PFSK-1 (cell line): Measurements from ENCODE around the gene WRAP73.

ENCODE experiments used
- FOXP2 ChIP-seq: optimal IDR thresholded peaks from 2 replicates; pipeline ENCODE3; 2011; ENCODE audit warnings: borderline replicate concordance, control low read depth, inconsistent platforms; ENCODE audit not compliant: insufficient read depth; ENCODE audit errors: extremely low read length, extremely low read depth
- POLR2AphosphoS5 ChIP-seq: IDR thresholded peaks from 2 replicates; pipeline ENCODE4 v1.6.1; 2012; ENCODE audit warnings: low read depth, mild to moderate bottlenecking, control low read depth, low read length, moderate library complexity
- REST ChIP-seq, 2 experiments: IDR thresholded peaks; 2 replicates each; pipeline versions ENCODE4 v1.6.1 to v1.8.0; 2011 to 2012; ENCODE audit warnings: low read depth in 2 of 2, low read length in 2 of 2, control low read depth in 1 of 2, inconsistent platforms in 1 of 2, mild to moderate bottlenecking in 1 of 2, moderate library complexity in 1 of 2; ENCODE audit not compliant: insufficient read depth in 1 of 2
- SIN3A ChIP-seq: IDR thresholded peaks from 2 replicates; pipeline ENCODE4 v1.6.1; 2012; ENCODE audit warnings: mild to moderate bottlenecking, low read length, moderate library complexity, borderline replicate concordance; ENCODE audit not compliant: insufficient read depth
- TAF1 ChIP-seq: IDR thresholded peaks from 2 replicates; pipeline ENCODE4 v1.6.1; 2012; ENCODE audit warnings: low read length, control low read depth, borderline replicate concordance; ENCODE audit not compliant: insufficient read depth

WRAP73 gene

GRCh38 chr1:3678361-3679097, 28.6 kb upstream of the WRAP73 start:
- TF ChIP-seq REST (IDR thresholded peaks at IDR 0.05; ENCODE audit: insufficient read depth in 1 of 2, low read depth in 2 of 2, low read length in 2 of 2) (no peak), POLR2AphosphoS5 (no peak), SIN3A (no peak), TAF1 (no peak), FOXP2 (no peak)

GRCh38 chr1:3677484-3677883, 27.6 kb upstream of the WRAP73 start:
- TF ChIP-seq REST (IDR thresholded peaks at IDR 0.05; ENCODE audit: insufficient read depth in 1 of 2, low read depth in 2 of 2, low read length in 2 of 2), result no peak
- no peak for TF ChIP-seq TAF1
- no peak for TF ChIP-seq POLR2AphosphoS5
- TF ChIP-seq FOXP2, result no peak
- no peak for TF ChIP-seq SIN3A

- TF ChIP-seq FOXP2 (no peak), POLR2AphosphoS5 (no peak), SIN3A (no peak), REST (IDR thresholded peaks at IDR 0.05; ENCODE audit: insufficient read depth in 1 of 2, low read depth in 2 of 2, low read length in 2 of 2) (no peak), TAF1 (no peak)
Measured at GRCh38 chr1:3676581-3677470, 26.9 kb upstream of the WRAP73 start.

DNA sequence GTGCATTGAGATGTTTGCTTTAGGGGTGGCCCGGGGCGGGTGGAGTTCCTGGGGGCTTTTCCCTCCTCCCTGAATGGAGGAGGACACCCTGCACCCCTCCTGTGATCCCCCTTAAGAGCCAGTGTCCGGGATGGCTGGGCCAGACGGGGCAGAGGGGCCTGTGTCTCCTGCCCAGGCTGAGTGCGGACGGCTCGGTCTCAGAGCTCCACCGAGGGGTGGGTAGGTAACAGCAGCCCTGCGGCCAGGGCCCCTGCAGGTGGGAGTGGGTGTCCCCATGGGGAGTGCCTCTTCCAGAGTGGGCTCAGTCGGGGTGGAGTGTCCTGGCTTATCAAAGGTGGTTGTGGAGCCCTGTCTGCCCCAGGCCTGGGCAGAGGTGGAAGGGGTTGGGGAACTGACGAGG, 25.5 kb upstream of the WRAP73 start:
- no peak for TF ChIP-seq REST (IDR thresholded peaks at IDR 0.05; ENCODE audit: insufficient read depth in 1 of 2, low read depth in 2 of 2, low read length in 2 of 2)
- TF ChIP-seq FOXP2, result no peak
- no peak for TF ChIP-seq TAF1
- no peak for TF ChIP-seq POLR2AphosphoS5
- TF ChIP-seq SIN3A, result no peak
